GM21423 (cell line): ENCODE results near the gene GRIA1.

Experiments used
- ATAC-seq: cut with Tn5 transposase; IDR thresholded peaks from one replicate; pipeline ENCODE4 v1.9.1; 2021; ENCODE audit warnings: mild to moderate bottlenecking, moderate library complexity; ENCODE audit not compliant: unreplicated experiment

GRIA1 gene

DNA sequence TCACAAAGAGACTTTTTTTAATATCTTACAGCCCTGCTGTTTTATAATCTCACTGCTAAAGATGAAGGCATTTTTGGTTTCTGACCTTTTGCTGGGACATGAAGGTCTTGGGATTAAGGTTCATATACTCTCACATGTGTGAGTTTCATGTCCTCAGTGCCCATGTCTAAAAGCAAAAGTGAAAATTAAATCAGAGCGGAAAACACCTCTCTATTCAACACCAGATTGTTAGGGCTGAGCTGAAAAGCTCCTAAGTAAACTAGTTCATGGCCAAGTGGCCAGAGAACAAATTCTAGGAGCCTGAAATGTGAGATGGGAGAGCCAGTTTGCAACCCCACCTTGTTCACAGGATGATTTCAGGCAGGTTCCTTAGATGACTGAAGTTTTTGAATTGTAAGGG lies 110.9 kb downstream of the GRIA1 start:
- ATAC-seq: peak; percentile 86

- ATAC-seq: no peak
These were observed 114.9 kb downstream of the GRIA1 start for GRCh38 chr5:153605386-153605785.

DNA sequence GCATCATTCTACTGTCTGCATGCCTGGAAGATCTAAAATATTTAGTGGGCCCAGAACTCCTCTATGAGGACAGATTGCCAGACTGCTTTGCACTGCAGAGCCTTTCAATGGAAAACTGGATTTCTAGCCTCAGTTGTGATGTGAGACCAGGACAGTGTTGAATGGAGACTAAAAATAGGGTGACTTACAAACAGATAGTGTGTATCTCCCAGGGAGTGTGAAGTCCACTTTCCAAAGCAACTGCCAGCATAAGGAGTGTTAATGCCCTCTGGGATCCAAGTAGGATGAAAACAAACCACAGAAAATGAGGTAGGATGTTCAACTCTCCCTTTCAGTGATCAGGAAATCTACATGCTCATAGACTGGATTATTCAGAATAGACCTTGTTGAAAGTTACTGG lies 119.5 kb downstream of the GRIA1 start:
- no peak for ATAC-seq

GRCh38 chr5:153610811-153611210 lies 120.3 kb downstream of the GRIA1 start:
- no peak for ATAC-seq

DNA sequence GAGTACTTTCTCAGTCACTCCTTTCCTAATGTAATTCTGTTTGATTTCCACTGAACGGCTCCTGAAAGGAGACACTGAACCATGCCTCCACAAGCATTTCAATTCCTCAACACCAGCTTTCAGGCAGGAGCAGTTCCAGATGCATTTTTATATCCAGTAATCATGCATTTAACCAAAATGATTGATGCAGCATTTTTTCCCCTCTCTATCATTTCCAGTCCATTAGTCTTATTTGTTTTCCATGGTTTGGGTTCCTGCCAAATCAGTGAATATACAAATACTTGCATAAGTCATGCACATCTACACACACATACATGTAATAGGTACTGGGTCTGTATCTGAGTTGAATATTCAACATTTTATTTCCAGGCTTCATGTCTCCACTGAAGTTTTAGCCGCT lies 122.7 kb downstream of the GRIA1 start:
- no peak for ATAC-seq

- ATAC-seq: no peak
These were observed 123.2 kb downstream of the GRIA1 start for GRCh38 chr5:153613672-153614071.

DNA sequence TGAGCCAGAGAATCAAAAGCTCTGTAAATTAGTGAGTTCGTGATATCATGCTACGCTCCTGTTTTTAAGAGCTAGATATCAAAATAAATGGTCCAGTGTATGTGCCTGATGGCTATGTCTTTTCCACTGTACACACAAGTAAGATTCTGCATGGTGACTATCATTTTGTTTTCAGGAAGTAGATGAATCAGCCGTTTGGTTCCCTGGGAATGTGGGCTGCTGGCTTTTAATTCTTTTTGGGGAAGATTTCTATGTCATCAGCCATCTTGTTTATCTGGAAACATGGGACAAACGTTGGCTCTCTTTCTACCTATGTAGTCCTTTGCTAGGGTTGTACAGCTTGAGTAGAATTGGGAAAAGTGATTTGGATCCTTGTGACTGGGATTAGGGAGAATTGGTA lies 126.7 kb downstream of the GRIA1 start:
- ATAC-seq: no peak

- ATAC-seq: no peak
These were observed 127.8 kb downstream of the GRIA1 start for GRCh38 chr5:153618307-153618706.

GRCh38 chr5:153618867-153619266 lies 128.4 kb downstream of the GRIA1 start:
- ATAC-seq: no peak

GRCh38 chr5:153619771-153620170 lies 129.3 kb downstream of the GRIA1 start:
- no peak for ATAC-seq

- ATAC-seq: no peak
These were observed 132.7 kb downstream of the GRIA1 start for GRCh38 chr5:153623124-153623523.

DNA sequence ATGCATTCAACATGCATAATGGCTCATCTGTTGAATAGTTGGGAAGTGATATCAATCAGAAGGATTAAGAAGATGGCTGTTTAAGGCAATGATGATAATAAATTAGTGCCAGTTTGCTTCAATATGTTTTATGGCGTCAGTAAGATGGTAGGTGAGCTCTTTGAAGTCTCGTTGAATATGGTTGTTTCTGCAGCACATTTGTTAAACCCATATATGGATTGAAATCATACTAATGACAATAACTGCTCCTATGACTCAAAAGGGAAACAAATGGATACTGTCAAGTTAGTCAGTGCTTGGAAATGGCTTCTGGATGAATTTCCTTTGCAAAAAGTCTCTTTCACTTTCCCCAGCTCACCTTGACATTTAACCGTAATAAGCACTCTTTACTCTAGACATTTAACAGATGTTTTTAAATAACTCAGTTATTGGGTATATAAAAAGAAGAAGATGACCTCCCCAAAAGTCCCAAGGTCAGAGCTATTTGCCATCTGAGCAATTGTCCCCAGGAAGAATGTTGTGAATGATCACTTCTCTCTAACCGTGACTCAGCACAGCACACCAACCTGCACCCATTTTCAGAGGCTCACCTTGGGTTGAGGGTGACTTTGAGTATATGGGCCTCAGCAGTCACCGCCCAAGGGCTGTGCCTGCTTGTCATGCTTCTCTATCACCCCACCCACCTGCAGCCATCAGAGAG lies 133.4 kb downstream of the GRIA1 start:
- ATAC-seq: no peak

DNA sequence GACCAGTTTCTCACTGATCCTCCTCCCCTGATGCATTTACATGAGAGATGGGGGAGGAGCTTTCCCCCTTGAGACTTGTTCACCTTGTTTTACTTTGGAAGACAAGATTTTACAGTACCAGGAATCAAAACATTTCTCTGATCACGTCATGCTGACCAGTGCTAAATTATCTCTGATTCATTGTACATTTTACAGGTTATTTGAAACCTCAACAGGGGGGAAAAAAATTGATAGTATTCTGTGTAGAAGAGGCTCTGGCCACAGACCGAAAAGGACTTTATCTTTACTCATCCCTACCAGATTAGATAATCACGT lies 133.9 kb downstream of the GRIA1 start:
- ATAC-seq: no peak

- ATAC-seq: no peak
These were observed 135.4 kb downstream of the GRIA1 start for GRCh38 chr5:153625826-153626354.

- ATAC-seq: no peak
These were observed 136.4 kb downstream of the GRIA1 start for GRCh38 chr5:153626836-153627235.

DNA sequence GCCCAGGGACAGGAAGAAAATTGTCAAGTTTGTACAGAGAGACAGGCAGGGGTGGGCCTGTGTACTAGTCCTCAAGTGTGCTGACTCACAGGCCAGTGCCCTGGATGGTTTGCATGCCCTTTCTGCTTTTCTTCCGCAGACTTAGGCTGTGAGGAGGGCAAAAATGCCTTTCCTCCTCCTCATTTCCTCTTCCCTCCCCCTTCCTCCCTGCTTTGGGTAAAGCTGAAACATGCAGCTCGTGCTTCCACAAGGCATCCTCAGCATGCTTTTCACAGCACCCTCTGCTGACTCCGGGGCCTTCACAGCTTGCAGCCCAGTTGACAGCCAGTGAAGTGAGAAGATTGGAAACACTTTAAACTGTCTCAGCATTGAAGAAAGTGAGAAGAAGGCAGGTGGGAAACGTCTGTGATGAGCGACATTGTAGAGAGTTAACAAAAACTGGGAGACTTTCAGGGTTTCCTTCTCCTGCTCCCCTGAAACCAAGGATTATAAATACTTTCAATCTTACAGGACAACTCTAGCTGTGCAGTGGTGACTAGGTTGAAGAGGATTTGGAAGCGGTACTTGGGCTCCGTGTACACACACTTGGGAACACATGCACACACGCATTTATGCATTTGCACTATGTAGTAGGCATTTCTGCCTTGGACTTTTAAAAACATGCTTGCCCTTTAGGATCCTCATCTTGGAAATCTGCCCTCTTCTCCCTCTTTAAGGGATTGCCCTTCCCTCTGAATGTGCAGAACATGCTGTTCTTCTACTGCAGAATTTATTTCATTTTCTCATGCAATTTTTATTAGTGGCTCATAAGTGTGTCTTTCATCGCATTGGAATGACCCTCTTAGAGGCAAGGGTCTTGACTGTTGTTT lies 138.8 kb downstream of the GRIA1 start:
- ATAC-seq: no peak

- ATAC-seq: no peak
These were observed 140.1 kb downstream of the GRIA1 start for GRCh38 chr5:153630546-153630945.

GRCh38 chr5:153632748-153633290 lies 142.3 kb downstream of the GRIA1 start:
- no peak for ATAC-seq

DNA sequence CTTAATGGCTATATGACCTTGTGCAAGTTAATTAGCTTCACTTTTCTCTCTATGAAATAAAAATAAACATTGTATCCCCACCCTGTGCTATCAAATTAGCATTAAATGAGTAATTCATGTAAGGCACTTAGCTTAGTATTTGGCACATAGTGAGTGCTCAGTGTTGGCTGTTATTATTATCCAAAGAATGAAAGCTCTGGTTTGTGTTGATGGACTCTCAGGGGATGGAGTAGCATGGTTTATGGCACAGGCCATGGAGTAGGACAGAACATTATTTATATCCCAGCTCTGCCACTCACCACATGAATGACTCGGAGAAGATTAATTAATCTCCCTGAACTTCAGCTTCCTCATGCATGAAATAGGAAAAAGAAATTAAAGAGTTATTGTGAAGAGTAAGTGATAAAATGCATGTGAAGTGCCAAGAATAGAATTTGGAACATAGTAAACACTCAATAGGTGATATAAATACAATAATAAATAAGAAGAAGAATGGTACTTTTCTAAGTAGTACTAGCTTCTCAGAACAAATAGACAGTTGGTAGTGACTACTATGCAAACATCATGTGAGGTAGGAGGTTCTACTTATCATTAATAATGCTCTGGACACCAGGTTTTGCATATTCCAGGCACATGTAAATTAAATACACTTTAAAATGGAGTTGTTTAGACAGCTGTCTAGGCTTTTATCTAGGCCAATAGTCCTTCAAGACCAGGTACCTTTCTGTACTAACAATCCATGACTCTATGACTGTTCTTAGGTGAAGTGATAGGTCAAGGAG lies 146.4 kb downstream of the GRIA1 start:
- no peak for ATAC-seq

- no peak for ATAC-seq
These were observed 149.8 kb downstream of the GRIA1 start for GRCh38 chr5:153640293-153640692.

- ATAC-seq: no peak
These were observed 150.8 kb downstream of the GRIA1 start for GRCh38 chr5:153641183-153641688.
